Fibroblast of mammary gland (primary cell): Measurements from ENCODE around the gene LRRK1.

ENCODE experiments used
- DNase-seq: peaks from one replicate; pipeline ENCODE4 v3.0.0-alpha.2; 2010; ENCODE audit warnings: low read depth
- H3K4me3 ChIP-seq: 2 replicates; pipeline ENCODE4 v1.5.1; 2011; ENCODE audit warnings: low read depth, mild to moderate bottlenecking, low read length, moderate library complexity; ENCODE audit not compliant: control insufficient read depth
- CTCF ChIP-seq: conservative IDR thresholded peaks from 2 replicates; pipeline ENCODE4 v1.5.1; 2011; ENCODE audit warnings: low read depth, low read length, inconsistent platforms; ENCODE audit not compliant: control insufficient read depth, insufficient read depth

LRRK1 gene

GRCh38 chr15:100901296-100901695 lies 17.9 kb upstream of the LRRK1 start:
- no peak for TF ChIP-seq CTCF
- no peak overlapping the region for H3K4me3 ChIP-seq
- no peak for DNase-seq

- no peak for TF ChIP-seq CTCF
- no peak for DNase-seq
- peak overlapping the region; percentile 30 for H3K4me3 ChIP-seq
Observed at GRCh38 chr15:100901702-100902435, 17.3 kb upstream of the LRRK1 start.

- H3K4me3 ChIP-seq = peak overlapping the region; percentile 30
Observed at GRCh38 chr15:100902436-100903167, 16.6 kb upstream of the LRRK1 start.

DNA sequence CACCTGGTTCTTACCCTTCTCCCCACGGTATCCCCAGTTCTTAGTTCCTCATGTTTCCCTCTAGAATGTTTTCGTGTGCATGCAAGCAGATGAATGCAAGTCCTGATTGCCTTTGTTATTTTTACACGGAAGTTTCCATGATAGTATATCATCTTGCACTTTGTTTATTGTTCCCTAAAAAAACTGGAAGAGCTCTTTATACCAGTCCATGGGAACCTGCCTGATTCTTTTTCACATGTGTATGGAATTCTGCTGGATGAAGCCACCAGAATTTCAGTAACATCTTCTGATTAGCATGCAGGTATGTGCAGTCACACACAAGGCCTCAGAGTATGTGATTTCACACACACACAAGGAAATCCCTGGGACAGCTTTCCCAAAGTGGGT lies 16.0 kb upstream of the LRRK1 start:
- no peak for TF ChIP-seq CTCF
- H3K4me3 ChIP-seq = no peak overlapping the region
- no peak for DNase-seq

More at GRCh38 chr15:100902436-100903167, 16.6 kb upstream of the LRRK1 start:
- TF ChIP-seq CTCF = no peak
- peak; percentile 90 for DNase-seq

DNA sequence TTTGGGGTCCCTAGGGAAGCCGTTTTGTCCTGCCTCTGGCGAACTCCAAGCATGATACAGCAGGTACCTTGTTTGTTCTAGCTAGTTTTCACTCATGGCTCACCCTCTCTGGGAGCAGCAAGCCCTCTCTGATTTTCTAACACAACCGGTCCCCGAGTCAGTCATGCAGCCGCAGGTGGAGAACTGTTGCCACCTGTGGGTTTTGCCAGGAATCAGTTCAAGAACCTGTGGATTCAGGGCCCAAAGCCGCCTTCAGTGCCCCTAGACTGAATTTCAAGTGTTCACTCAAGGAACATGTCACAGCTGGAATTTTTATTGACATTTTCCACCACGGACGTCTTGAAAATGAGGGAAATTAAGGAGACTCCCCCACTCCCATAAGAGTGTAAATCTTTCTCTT lies 13.3 kb upstream of the LRRK1 start:
- no peak overlapping the region for H3K4me3 ChIP-seq
- no peak for DNase-seq
- no peak for TF ChIP-seq CTCF

DNA sequence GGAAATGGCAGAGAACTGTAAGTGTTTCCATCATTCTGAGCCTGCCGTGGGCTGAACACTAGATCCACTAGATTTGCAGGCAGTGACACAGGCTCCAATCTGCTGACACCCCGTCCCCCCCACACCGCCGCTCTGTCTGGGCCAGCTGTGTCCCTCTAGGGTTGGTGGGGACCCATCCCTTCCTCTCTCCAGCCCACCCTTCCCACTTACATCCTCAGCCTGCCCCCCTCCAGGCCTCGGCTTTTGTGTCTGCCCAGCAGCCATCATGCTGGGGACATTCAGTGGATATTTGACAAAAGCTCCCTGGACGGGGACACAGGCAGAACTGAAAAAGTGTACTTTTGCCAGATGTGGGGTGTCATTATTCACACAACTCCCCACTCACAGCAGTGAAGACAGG lies 10.7 kb upstream of the LRRK1 start:
- H3K4me3 ChIP-seq = no peak overlapping the region
- DNase-seq = no peak
- no peak for TF ChIP-seq CTCF

- no peak for TF ChIP-seq CTCF
- H3K4me3 ChIP-seq = no peak overlapping the region
- no peak for DNase-seq
Observed at GRCh38 chr15:100909565-100909964, 9.6 kb upstream of the LRRK1 start.
